GM23338 (cell line): ENCODE data around the gene KRTAP9-2. TPM values are rescaled to one million over a fixed set of nuclear protein-coding genes. Genes with fewer than 3 reads are reported as not detected.

Source experiments
- ATAC-seq: fragments of 200-7000 bp; cut with Tn5 transposase; 3 replicates; pipeline ENCODE4 v1.9.1; 2020
- DNase-seq: peaks from one replicate; pipeline ENCODE4 v3.0.0-alpha.2; 2015; ENCODE audit warnings: low spot score
- H2AFZ ChIP-seq: fragments of 200-600 bp; sonication (generic); 2 replicates; pipeline ENCODE4 v1.8.0; 2016; ENCODE audit warnings: antibody characterized with exemption, mild to moderate bottlenecking, moderate library complexity
- H3F3A ChIP-seq: fragments of 200-600 bp; sonication (generic); replicated peaks from 2 replicates; pipeline ENCODE4 v1.8.0; 2017; ENCODE audit warnings: antibody characterized with exemption, mixed run types, low read depth
- H3K27ac ChIP-seq: fragments of 200-600 bp; sonication (generic); 2 replicates; pipeline ENCODE4 v1.6.1; 2016; ENCODE audit warnings: low read depth
- H3K27me3 ChIP-seq: fragments of 200-600 bp; sonication (generic); 2 replicates; pipeline ENCODE4 v1.8.0; 2016; ENCODE audit warnings: mild to moderate bottlenecking, mixed run types, moderate library complexity; ENCODE audit not compliant: insufficient read depth
- H3K36me3 ChIP-seq: fragments of 200-600 bp; sonication (generic); 2 replicates; pipeline ENCODE4 v1.8.0; 2016; ENCODE audit warnings: mild to moderate bottlenecking; ENCODE audit not compliant: insufficient read depth
- H3K4me1 ChIP-seq: fragments of 200-600 bp; sonication (generic); 2 replicates; pipeline ENCODE4 v1.8.0; 2016; ENCODE audit warnings: mild to moderate bottlenecking, moderate library complexity; ENCODE audit not compliant: insufficient read depth
- H3K4me2 ChIP-seq: fragments of 200-600 bp; sonication (generic); 2 replicates; pipeline ENCODE4 v1.7.1; 2017; ENCODE audit warnings: mixed run types
- H3K4me3 ChIP-seq: fragments of 200-600 bp; sonication (generic); 2 replicates; pipeline ENCODE4 v1.6.1; 2016; ENCODE audit warnings: mixed run types
- H3K79me2 ChIP-seq: fragments of 200-600 bp; sonication (generic); replicated peaks from 2 replicates; pipeline ENCODE4 v1.8.0; 2017; ENCODE audit warnings: mild to moderate bottlenecking; ENCODE audit not compliant: insufficient read depth
- H3K9me2 ChIP-seq: fragments of 200-600 bp; sonication (generic); 2 replicates; pipeline ENCODE4 v1.8.0; 2017; ENCODE audit not compliant: insufficient read depth
- H4K20me1 ChIP-seq: fragments of 200-600 bp; sonication (generic); replicated peaks from 2 replicates; pipeline ENCODE4 v1.8.0; 2017; ENCODE audit warnings: mild to moderate bottlenecking; ENCODE audit not compliant: insufficient read depth
- H3K27ac Mint-ChIP-seq: 2 replicates; pipeline ENCODE4 v1.8.0; 2020; ENCODE audit warnings: inconsistent platforms, mild to moderate bottlenecking, moderate library complexity, mixed read lengths
- H3K27me3 Mint-ChIP-seq: 3 replicates; pipeline ENCODE4 v1.8.0; 2022; ENCODE audit warnings: low read depth, mild to moderate bottlenecking, moderate library complexity, mixed read lengths, inconsistent platforms; ENCODE audit not compliant: insufficient read depth, poor library complexity
- H3K36me3 Mint-ChIP-seq: 3 replicates; pipeline ENCODE4 v1.8.0; 2021; ENCODE audit warnings: low read depth, mild to moderate bottlenecking, inconsistent platforms, moderate library complexity, mixed read lengths
- H3K4me1 Mint-ChIP-seq: 3 replicates; pipeline ENCODE4 v1.8.0; 2020; ENCODE audit warnings: mild to moderate bottlenecking, inconsistent platforms, mixed read lengths
- H3K4me3 Mint-ChIP-seq: 3 replicates; pipeline ENCODE4 v1.8.0; 2021; ENCODE audit warnings: moderate library complexity, mild to moderate bottlenecking, inconsistent platforms, mixed read lengths
- H3K9me3 Mint-ChIP-seq: 3 replicates; pipeline ENCODE4 v1.8.0; 2020; ENCODE audit warnings: moderate library complexity, mild to moderate bottlenecking, inconsistent platforms, mixed read lengths
- CREB1 ChIP-seq: fragments of 250-450 bp; sonication (Bioruptor Pico); IDR thresholded peaks from 2 replicates; pipeline ENCODE4 v1.5.0; 2020; ENCODE audit warnings: low read depth, mild to moderate bottlenecking, moderate library complexity
- CTCF ChIP-seq, 2 experiments: fragments of 200-600 bp in 1 of 2; sonication (generic) in 1 of 2; conservative IDR thresholded peaks; 2 replicates each; pipeline versions ENCODE4 v1.5.1 to v1.6.1; 2016 to 2017; ENCODE audit warnings: antibody characterized with exemption in 2 of 2, low read depth in 2 of 2, mild to moderate bottlenecking in 2 of 2, moderate library complexity in 1 of 2
- ETS1 ChIP-seq: IDR thresholded peaks from 2 replicates; pipeline ENCODE4 v1.6.1; 2016; ENCODE audit warnings: antibody characterized with exemption
- EZH2 ChIP-seq: fragments of 200-600 bp; sonication (generic); IDR thresholded peaks from one replicate; pipeline ENCODE4 v1.8.0; 2017; ENCODE audit warnings: antibody characterized with exemption, mild to moderate bottlenecking, low read depth; ENCODE audit not compliant: unreplicated experiment
- EZH2phosphoT487 ChIP-seq: fragments of 200-600 bp; sonication (generic); IDR thresholded peaks from one replicate; pipeline ENCODE4 v1.8.1; 2018; ENCODE audit warnings: antibody characterized with exemption; ENCODE audit not compliant: unreplicated experiment
- JUNB ChIP-seq: IDR thresholded peaks from one replicate; pipeline ENCODE4 v1.6.1; 2016; ENCODE audit warnings: antibody characterized with exemption; ENCODE audit not compliant: unreplicated experiment
- NANOG ChIP-seq: IDR thresholded peaks from 2 replicates; pipeline ENCODE4 v1.6.1; 2016; ENCODE audit warnings: antibody characterized with exemption, borderline replicate concordance
- POLR2AphosphoS5 ChIP-seq: IDR thresholded peaks from 2 replicates; pipeline ENCODE4 v1.6.1; 2016; ENCODE audit warnings: antibody characterized with exemption, low read depth
- REST ChIP-seq: IDR thresholded peaks from one replicate; pipeline ENCODE4 v1.6.1; 2018; ENCODE audit warnings: antibody characterized with exemption; ENCODE audit not compliant: unreplicated experiment
- STAT1 ChIP-seq: IDR thresholded peaks from one replicate; pipeline ENCODE4 v1.6.1; 2016; ENCODE audit warnings: antibody characterized with exemption; ENCODE audit not compliant: unreplicated experiment
- ZNF114 ChIP-seq: fragments of 250-450 bp; sonication (Bioruptor Pico); IDR thresholded peaks from 2 replicates; pipeline ENCODE4 v1.5.0; 2020; ENCODE audit warnings: mild to moderate bottlenecking, moderate library complexity
- ZNF331 ChIP-seq: fragments of 250-450 bp; sonication (Bioruptor Pico); IDR thresholded peaks from 2 replicates; pipeline ENCODE4 v1.5.0; 2020; ENCODE audit warnings: low read depth, mild to moderate bottlenecking, moderate library complexity
- ZNF462 ChIP-seq: fragments of 250-450 bp; sonication (Bioruptor Pico); IDR thresholded peaks from 2 replicates; pipeline ENCODE4 v1.5.0; 2020; ENCODE audit warnings: mild to moderate bottlenecking, moderate library complexity
- polyA plus RNA-seq: library from polyadenylated mRNA; unstranded; fragments of >200 nt; fragmentation: Nextera tagmentation; extraction: Ambion mirVana; gene quantifications from 2 replicates; pipeline ENCODE4 v1.2.1, GENCODE V29; 2016
- total RNA-seq: library from RNA; depleted of rRNA; stranded (reverse); fragments of >200 nt; shearing (Covaris generic); gene quantifications from 2 replicates; pipeline ENCODE4 v1.2.3, GENCODE V29; 2014

The KRTAP9-2 gene
- total and polyA plus RNA-seq, 2 experiments from 2014 or later, result not detected

GRCh38 chr17:41264599-41264998 is 38.2 kb downstream of the KRTAP9-2 start:
- H3K27ac ChIP-seq, result no peak overlapping the region
- no peaks in the 10 kb centered on the region for H3K36me3 Mint-ChIP-seq
- no peak for TF ChIP-seq STAT1
- TF ChIP-seq REST, result no peak
- TF ChIP-seq ZNF331 (CRISPR knock-in tag), result no peak
- no peak for TF ChIP-seq EZH2phosphoT487
- TF ChIP-seq EZH2, result no peak
- TF ChIP-seq ZNF462 (CRISPR knock-in tag), result no peak
- TF ChIP-seq NANOG, result no peak
- no peak for TF ChIP-seq ETS1
- no peak for TF ChIP-seq ZNF114 (CRISPR knock-in tag)
- TF ChIP-seq POLR2AphosphoS5, result no peak
- no peak for TF ChIP-seq CREB1 (CRISPR knock-in tag)
- no peak for TF ChIP-seq CTCF (conservative IDR thresholded peaks at IDR 0.05; ENCODE audit: low read depth in 2 of 2)
- TF ChIP-seq JUNB, result no peak
- no peaks in the 10 kb centered on the region for H3K36me3 ChIP-seq
- H3K79me2 ChIP-seq, result no peaks in the 10 kb centered on the region
- no peak overlapping the region for H3K27ac Mint-ChIP-seq
- no peak for DNase-seq
- peaks cover 4% of the 10 kb centered on the region for H3K27me3 Mint-ChIP-seq
- H3K4me1 ChIP-seq, result no peaks in the 10 kb centered on the region
- no peak overlapping the region for H2AFZ ChIP-seq
- H3K4me2 ChIP-seq, result no peak overlapping the region
- no peaks in the 10 kb centered on the region for H3K27me3 ChIP-seq
- H3K9me2 ChIP-seq, result no peaks in the 10 kb centered on the region; the same call in 1 of the 2 replicates
- no peaks in the 10 kb centered on the region for H3F3A ChIP-seq
- no peaks in the 10 kb centered on the region for H3K4me1 Mint-ChIP-seq
- ATAC-seq, result no peak
- H3K4me3 ChIP-seq, result no peak overlapping the region
- H3K4me3 Mint-ChIP-seq, result no peak overlapping the region
- no peaks in the 10 kb centered on the region; the same call in 2 of the 3 replicates for H3K9me3 Mint-ChIP-seq
- no peaks in the 10 kb centered on the region for H4K20me1 ChIP-seq
